ENCODE measurements around the gene ADCY10.

- TF ChIP-seq, protein P1, sequence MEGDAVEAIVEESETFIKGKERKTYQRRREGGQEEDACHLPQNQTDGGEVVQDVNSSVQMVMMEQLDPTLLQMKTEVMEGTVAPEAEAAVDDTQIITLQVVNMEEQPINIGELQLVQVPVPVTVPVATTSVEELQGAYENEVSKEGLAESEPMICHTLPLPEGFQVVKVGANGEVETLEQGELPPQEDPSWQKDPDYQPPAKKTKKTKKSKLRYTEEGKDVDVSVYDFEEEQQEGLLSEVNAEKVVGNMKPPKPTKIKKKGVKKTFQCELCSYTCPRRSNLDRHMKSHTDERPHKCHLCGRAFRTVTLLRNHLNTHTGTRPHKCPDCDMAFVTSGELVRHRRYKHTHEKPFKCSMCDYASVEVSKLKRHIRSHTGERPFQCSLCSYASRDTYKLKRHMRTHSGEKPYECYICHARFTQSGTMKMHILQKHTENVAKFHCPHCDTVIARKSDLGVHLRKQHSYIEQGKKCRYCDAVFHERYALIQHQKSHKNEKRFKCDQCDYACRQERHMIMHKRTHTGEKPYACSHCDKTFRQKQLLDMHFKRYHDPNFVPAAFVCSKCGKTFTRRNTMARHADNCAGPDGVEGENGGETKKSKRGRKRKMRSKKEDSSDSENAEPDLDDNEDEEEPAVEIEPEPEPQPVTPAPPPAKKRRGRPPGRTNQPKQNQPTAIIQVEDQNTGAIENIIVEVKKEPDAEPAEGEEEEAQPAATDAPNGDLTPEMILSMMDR (IDR thresholded peaks at IDR 0.05), result no peak
- no peak for TF ChIP-seq POLR2A (IDR thresholded peaks at IDR 0.05)
Observed at GRCh38 chr1:167893798-167894197, 20.1 kb downstream of the ADCY10 start.

Data from right lobe of liver (tissue), 4 donors.